ENCODE data around the gene TOR1AIP2.

The TOR1AIP2 gene

GRCh38 chr1:179825206-179825605 is 52.4 kb downstream of the TOR1AIP2 start:
- no peak for DNase-seq

- no peak for DNase-seq
Observed at GRCh38 chr1:179824265-179824664, 53.3 kb downstream of the TOR1AIP2 start.

GRCh38 chr1:179823693-179824092 is 53.9 kb downstream of the TOR1AIP2 start:
- no peak for DNase-seq

- DNase-seq, result no peak
Observed at GRCh38 chr1:179822065-179822464, 55.5 kb downstream of the TOR1AIP2 start.

GRCh38 chr1:179821524-179821923 is 56.1 kb downstream of the TOR1AIP2 start:
- DNase-seq, result no peak

- no peak for DNase-seq
Observed at GRCh38 chr1:179820226-179820970, 57.2 kb downstream of the TOR1AIP2 start.

- DNase-seq, result no peak
Observed at GRCh38 chr1:179818743-179819173, 58.8 kb downstream of the TOR1AIP2 start.

GRCh38 chr1:179818260-179818659 is 59.3 kb downstream of the TOR1AIP2 start:
- no peak for DNase-seq

- DNase-seq, result peak; percentile 26
Observed at GRCh38 chr1:179817789-179818188, 59.8 kb downstream of the TOR1AIP2 start.

GRCh38 chr1:179817056-179817455 is 60.5 kb downstream of the TOR1AIP2 start:
- no peak for DNase-seq

- no peak for DNase-seq
Observed at GRCh38 chr1:179816196-179816960, 61.2 kb downstream of the TOR1AIP2 start.

- DNase-seq, result no peak
Observed at GRCh38 chr1:179815641-179816040, 62.0 kb downstream of the TOR1AIP2 start.

GRCh38 chr1:179814546-179814838 is 63.1 kb downstream of the TOR1AIP2 start:
- DNase-seq, result no peak

GRCh38 chr1:179813626-179814545 is 63.7 kb downstream of the TOR1AIP2 start:
- DNase-seq, result no peak

GRCh38 chr1:179812501-179813292 is 64.9 kb downstream of the TOR1AIP2 start:
- no peak for DNase-seq

GRCh38 chr1:179810367-179810715 is 67.3 kb downstream of the TOR1AIP2 start:
- DNase-seq, result no peak

GRCh38 chr1:179809506-179810366 is 67.9 kb downstream of the TOR1AIP2 start:
- DNase-seq, result peak; percentile 69

GRCh38 chr1:179808503-179808902 is 69.1 kb downstream of the TOR1AIP2 start:
- no peak for DNase-seq

- peak; percentile 21 for DNase-seq
Observed at GRCh38 chr1:179807691-179808485, 69.7 kb downstream of the TOR1AIP2 start.

- no peak for DNase-seq
Observed at GRCh38 chr1:179807291-179807690, 70.3 kb downstream of the TOR1AIP2 start.

GRCh38 chr1:179806333-179806732 is 71.3 kb downstream of the TOR1AIP2 start:
- no peak for DNase-seq
